NCI-H1048 (cell line): Measurements from ENCODE around the gene KRABD2.
"Not testable (repeated sequence)": the region's sequence is repeated elsewhere in the genome, so short reads cannot be mapped to it uniquely, and the experiment has no call there.

Experiments
- DNase-seq: peaks from one replicate; lab custom pipeline; 2025; lab: John Stamatoyannopoulos, UW

KRABD2 gene

DNA sequence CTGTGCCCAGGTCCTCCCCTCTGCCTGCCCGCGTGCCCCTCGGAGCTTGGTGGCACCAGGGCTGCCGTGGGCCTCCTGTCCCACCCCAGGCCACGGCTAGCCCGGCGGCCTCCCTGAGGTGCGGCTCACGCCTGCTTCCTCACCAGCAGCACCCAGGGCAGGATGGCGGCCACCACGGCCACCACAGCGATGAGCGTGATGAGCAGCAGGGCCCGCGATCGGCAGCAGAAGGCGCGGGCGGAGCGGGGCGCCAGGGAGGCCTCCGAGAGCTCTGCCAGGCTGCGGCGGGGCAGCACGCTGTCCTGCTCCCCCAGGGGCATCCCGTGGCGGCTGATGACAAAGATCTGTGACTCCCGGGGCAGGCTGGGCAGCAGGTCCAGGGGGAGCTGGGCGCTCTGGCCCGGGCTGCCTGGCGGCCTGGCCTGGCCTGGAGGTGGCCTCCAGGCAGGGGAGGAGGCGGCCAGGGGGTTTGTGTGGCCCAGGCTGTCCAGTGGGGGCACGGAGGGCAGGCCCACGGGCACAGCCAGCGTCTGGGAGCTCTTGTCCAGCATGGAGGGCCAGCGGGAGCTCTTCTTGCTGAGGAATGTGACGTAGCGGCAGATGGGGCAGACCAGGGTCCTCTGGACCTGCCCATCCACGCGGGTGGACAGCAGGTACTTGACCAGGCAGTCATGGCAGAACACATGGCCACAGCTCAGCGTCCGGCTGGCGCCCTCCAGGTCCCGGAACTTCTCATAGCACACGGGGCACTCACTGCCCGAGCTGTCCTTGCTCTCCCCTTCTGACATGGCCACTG is 16.4 kb upstream of the KRABD2 start:
- DNase-seq, result no peak

DNA sequence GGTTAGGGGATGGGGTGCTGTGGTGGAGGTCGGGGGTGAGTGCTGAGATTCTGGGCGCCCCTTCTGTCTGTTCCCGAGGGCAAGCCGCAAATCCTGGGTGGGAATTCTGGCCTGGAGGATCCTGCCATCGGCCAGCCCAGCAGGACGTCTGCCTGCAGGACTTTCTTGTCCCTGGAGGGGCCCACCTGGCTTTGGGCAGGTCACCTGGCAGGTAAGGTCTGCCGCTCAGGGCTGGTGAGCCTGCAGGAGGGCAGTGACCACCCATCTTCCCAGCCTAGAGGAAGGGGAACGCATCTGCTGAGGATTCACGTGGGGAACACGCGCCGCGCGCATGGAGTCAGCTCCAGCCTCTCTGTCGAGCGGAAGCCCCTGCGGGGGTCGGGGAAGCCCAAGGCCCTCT is 15.8 kb upstream of the KRABD2 start:
- no peak for DNase-seq

DNA sequence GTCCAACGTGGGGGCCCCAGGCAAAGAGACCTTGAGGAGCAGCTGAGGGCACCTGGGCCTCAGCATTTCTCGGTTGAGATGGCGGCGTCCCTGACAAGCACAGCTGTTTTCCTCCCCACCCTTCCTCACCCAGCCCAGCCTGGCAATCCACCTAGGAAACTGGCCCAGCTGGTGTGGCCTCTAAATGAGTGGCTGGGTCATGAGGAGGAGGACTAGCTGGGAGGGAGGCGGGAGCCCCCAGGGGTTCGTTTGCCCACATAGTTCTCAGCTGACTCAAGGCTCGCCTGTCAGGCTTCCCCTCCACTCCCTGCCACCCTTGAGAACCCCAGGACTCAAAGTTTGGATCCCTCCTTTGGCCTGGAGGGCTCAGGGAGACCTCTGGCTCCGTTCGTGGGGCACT is 15.2 kb upstream of the KRABD2 start:
- no peak for DNase-seq

DNA sequence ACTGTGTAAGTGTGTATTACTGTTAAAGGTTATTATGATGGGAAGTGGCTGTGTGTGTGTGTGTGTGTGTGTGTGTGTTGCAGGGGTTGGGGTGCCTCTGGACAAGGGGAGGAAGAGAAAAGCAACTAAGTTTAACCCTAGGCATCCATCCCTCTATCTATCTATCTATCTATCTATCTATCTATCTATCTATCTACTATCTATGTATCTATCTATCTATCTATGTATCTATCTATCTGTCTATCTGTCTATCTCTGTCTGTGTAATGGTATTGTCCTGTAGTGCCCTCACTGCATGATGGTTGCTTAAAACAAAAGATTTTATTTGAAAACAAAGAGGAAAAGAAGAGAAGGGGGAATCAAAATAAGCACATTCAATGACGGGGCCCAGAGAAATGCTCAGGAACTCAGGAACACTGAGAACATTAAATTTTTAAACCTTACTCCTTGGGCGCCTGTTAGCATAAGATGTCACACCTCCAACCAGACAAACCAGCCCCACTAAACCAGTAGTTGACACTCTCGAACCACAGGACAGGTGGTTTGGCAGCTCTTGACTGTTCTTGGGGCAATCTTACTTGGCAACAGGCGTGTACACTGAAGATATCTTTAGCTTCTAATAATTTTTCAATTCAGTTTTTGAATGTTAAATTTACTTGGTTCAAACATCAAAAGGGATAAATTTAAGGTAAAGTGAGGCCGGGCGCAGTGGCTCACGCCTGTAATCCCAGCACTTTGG is 11.6 kb upstream of the KRABD2 start:
- DNase-seq, result no peak

DNA sequence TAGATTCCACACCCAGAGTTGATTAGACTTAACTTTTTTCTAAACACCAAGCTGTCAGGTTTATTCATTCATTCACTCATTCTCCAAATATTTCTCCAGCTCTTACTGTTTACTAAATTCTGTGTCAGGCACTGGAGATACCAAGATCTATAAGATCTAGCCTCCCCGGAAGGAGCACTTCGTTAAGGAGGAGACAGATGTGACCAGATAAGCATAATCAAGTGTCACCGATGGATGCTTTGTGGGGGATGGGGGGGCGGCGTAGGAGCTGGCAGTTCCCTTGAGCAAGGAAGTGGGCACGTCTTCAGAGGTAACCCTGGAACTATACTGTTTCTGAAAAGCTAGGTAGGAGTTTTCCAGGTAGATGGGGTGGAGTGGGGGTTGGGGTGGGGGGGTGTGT is 10.3 kb upstream of the KRABD2 start:
- no peak for DNase-seq

DNA sequence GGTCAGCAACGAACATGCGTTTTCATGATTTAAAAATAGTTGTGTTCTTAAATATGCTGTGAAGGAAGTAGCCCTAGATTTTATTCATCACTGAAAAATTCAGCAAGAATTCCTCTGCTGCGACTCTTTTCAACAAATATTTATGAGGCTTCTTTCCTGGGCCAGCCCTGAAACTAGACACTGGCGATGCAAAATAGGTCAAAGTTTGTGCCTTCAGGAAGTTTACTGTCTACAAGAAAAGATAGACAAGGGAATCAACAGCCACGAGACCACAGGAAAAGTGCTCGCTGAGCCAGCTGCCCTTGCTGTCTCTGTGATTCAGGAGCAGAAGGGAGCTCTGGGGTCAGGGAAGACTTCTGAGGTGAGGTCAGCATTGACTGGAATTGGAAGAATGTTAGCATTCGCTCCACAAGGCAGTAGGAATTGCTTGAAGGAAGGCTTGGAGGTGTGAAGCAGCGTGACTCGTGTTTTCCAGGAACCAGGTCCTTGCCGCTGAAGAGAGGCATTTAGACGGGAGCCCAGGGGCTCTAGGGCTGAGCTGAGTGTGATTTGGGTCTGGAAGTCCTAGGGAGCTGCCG is 8.4 kb upstream of the KRABD2 start:
- no peak for DNase-seq

DNA sequence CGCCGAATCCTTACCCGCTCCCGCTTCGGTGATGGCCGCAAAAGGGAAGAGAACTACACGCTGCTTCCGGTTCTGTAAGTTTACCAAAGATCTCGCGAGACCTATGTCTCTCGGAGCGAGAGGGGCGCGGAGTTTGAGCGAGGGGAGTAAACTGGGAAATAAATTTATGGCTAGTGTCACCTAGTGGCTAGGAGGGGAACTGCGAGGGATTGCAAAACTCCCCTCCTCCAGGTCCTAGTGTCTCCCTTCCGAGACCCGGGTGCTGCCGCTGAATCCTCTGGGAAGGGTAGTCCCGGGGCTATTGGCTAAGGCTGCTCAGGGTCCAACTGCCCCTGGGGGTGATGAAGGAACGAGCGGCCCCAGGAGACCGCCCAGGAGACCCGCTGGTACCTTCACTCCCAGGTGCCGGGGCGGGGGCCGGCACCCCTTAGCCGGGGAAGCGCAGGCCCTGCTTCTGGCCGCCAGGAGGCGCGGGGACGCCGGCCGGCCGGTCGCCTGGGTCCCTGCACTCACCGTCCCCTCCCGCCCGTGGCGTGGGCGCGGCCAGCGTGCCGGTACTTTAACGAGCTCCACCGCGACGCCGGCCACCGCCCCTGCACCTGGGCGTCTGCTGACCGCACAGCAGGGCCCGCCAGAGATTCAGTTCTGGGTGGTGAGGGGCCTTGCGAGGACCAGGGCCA is 6.8 kb upstream of the KRABD2 start, which contains the start of gene RPL26:
Gene RPL26, minus strand, starts transcription at position 51 of the 680 bp plus-strand sequence. CDS start 883 bp downstream, outside the sequence.
- DNase-seq, result peak; percentile 94

DNA sequence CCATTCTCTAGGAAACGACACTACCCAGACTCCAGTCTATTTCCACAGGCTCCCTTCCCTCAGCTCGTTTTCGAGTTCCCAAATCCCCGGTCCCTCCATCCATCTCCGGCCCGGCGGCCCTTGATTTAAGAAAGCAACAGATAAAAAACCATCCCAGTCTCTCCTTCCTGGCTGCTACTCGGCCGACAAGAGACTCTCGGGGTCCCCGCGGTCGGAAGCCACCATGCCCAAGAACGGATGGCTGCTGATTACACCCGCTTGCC is 6.3 kb upstream of the KRABD2 start:
- no peak for DNase-seq

DNA sequence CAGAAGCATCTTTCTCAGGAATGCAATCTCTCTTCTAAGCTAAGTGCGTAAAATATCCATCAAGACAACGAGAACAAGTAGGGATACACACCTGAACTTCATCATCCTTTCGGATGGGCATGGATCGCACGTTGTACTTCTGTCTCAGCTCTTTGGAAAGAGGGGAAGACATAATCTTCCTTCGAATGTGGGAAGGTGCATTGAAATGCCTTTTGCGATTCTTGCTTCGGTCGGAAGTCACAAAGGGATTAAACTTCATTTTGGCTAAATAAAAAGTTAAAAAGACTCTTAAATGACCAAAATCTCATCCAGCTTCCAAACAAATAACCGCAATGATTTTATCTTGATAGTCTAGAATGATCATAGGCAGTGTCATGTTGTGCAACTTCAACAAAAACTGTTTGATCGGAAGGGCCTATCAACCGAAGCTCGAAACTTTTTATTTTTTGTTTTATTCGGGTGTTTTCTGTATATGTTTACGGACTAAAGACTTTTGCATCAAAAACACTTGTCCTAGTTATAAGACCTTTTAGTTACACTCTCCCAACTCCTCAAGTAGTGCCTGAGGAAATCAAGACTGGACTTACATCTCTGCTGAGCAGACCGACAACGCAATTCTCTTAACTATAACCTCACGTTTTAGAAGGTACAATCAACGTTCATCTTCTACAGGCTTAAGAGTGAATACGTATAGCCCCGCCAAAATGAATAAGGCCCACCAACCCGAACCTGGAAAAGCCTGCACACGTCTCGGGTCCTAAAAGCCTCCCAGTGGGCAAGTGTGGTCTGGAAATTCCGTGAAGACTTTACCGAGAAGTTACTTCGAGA is 5.8 kb upstream of the KRABD2 start:
- DNase-seq, result no peak

DNA sequence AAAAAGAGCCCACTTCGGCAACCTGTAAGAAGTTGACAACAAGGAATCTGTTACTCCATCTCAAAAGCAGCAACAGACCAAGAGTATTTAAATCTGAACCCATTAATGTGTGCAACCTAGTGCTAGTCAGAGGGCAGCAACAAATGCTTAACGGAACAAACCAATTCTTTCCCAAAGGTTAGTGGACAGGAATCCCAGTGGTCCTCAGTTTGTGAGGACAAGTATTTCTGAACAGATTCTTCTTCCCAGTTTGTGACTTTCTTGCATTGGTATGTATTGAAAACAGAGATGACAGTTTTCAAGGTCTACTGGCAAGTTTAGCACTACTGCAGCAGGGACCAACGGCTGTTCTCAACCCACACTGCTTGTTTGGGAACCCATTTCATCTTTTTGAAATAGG is 3.5 kb upstream of the KRABD2 start:
- no peak for DNase-seq

DNA sequence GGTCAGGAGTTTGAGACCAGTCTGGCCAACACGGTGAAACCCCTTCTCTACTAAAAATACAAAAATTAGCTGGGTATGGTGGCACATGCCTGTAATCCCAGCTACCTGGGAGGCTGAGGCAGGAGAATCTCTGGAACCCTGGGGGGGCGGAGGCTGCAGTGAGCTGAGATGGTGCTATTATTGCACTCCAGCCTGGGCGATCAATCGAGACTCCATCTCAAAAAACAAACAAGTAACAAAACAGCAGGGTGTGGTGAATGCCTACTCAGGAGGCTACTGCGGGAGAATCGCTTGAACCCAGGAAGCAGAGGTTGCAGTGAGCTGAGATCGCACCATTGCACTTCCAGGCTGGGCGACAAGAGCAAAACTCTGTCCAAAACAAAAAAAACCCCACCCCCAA is 1.6 kb upstream of the KRABD2 start:
- not testable (repeated sequence) for DNase-seq

DNA sequence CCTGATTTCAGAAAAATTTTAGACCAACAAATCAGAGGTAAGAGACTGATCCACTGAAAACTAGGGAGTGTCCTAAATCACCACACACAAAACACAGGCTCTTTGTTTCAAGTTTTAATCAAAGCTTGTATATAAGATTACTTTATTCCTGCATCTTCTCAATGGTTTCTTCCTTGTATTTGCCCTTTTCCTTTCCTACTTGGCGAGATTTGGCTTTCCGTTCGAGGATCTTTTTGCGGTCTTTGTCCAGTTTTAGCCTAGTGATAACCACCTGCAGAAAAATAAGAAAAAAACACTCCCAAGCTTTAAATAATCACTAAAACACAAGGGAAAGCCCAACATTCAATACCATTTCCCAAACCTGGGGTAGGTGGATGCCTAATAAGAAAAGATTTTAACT is 918 bp upstream of the KRABD2 start:
- DNase-seq, result no peak

DNA sequence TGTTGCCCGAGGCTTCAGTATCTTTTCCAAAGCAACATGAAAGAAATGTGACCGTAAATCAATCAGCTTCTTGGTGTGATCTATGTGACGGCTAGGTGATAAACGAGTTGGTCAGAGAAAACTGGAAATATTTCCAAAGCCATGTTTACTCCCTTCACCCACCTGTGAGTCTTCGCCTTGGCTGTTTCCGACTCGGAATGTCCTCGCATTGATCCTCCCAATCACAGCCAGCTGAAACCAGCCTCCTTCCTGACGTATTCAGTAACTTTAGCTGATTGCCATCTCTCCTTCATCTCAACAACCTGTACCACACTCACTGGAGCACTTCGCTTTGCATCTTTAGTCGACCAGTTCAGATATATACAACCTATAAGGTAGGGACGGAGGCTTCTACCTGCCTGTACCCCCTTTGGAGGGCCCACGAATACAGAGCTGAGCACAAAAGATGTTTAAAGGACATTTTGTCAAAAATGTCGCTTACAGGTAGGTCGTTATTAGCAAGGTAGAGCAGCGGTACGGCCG is 705 bp downstream of the KRABD2 start:
- DNase-seq, result no peak

DNA sequence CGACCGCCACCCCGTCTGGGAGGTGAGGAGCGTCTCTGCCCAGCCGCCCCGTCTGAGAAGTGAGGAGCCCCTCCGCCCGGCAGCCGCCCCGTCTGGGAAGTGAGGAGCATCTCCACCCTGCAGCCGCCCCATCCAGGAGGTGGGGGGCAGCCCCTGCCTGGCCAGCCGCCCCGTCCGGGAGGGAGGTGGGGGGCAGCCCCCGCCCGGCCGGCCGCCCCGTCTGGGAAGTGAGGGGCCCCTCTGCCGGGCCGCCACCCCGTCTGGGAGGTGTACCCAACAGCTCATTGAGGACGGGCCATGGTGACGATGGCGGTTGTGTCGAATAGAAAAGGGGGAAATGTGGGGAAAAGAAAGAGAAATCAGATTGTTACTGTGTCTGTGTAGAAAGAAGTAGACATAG is 2.6 kb downstream of the KRABD2 start:
- DNase-seq, result not testable (repeated sequence)

DNA sequence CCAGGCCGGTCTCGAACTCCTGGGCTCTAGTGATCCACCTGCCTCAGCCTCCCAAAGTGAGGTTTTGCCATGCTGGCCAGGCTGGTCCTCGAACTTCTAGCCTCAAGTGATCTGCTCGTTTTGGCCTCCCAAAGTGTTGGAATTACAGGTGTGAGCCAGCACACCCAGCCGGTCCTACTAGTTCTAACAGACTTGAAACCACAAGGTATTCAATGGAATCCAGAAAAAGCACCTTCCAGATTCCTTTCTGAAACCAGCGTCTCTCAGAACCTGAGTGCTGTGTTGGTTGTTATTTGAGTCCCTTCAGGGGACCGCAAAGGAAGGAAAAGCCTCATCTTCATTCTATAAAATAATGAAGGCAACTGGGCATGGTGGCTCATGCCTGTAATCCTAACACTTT is 4.1 kb downstream of the KRABD2 start:
- DNase-seq, result no peak

DNA sequence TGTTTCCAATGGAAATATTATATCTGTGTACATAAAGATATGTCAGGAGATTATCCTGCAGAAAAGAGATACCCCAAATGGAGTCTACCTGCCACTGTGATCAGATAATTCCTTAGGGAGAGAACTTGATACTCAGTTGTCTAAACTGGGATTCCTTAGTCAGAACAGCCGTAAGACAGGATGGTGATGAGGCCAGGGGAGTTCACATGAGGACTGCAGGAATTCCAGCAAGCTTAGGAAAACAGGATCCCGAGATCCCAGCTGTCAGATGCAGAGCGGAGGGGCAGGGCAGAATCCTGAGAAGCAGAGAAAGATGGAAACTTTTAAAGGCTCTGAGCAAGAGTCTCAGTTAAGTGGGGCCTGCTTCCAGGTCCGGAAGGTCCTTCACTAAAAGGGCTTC is 4.7 kb downstream of the KRABD2 start:
- DNase-seq, result no peak

DNA sequence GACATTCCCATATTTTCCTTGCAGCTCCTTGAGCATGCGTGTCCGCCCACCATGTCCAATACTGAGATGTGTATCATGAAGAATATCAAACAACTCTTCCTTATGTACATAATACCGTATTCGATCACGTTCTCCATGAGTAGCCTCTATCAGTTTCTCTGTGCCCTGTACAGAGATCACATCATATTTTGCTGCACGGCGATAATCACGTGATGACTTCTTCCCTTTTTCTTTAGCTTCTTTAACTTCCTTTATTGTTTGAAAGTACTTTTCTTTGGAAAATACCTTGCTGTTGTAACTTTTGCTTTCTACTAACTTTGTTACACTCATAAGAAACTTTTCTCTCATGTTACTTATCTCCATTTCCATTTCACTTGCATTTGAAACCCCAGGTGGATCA is 6.6 kb downstream of the KRABD2 start:
- no peak for DNase-seq

DNA sequence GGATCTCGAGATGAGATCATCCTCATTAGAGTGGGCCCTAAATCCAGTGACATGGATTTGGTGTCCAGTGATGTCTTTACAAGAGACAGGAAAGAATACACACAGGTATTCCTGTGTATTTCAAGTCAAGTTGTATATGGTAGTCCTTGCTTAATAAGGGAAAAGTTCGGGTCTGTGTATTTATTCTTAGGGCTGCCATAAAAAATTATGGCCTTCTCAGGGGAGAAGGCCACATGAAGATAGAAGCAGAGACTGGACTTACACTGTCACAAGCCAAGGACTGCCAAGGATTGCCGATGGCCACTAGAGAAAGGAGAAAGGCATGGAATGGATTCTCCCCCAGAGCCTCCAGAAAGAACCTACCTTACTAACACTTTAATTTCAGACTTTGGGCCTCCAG is 8.3 kb downstream of the KRABD2 start:
- DNase-seq, result no peak

DNA sequence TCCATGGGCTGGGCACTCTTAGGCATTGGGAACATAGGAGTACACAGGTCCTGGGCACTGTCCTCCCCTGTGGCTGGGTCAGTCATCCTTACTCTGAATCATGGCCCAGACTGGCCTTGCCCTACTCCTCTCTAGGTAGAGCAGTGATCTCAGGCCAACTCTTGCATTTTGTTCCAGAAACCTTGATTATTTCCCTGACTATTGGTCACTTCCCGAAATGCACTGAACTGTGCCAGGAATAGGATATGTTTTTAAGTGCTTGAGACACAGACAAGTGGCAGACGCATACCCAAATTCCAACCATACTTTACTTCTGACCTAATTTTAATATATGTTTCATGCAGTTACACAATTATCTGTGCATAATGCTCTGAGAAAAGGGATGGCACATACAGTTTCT is 10.3 kb downstream of the KRABD2 start:
- no peak for DNase-seq

DNA sequence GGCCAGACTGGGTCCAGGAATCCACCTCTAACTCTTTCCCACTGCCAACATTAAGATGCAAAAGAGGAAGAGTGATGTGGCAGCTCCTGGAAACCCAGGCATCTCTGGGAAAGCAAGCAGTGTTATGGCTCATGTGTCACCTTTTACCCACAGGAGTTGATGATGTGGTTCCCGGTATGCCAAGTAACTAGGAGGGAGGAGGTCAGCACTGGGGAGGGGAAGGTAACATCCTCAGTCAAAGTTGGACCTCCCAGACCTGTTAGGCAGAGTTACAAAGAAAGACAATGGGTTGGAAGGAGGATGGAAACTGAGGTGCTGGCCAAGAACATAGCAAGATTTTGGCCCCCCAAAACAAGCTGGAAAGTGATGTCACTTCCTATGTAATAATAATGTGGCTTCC is 11.4 kb downstream of the KRABD2 start:
- DNase-seq, result no peak

DNA sequence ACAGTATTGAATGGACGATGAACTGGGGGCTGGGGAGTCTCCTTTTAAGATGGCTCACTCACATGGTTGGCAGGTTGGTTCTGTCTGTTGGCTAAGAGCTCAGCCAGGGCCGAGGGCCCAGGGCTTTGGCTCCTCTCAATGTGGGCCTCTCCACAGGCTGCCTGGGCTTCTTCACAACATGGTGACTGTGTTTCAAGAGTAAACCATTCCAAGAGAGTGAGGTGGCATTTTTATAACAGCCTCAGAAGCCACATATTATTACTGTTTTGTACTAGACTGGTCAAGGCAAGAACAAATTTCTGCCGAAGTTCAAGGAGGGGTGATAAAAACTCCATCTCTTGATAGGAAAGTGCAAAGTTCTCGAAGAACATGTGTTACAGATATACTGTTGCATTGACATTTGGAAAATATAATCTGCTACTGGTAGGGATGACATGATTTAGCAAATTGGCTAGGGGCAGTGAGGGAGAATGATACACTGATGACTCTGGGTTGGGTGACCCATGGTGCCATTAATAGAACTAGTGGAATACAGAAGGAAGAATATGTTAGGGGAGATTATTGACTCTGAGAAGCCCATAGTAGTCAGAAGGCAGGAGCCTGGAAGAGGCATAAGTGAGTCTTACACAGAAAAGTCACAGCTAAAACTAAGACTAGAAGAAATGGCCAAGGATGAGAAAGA is 13.7 kb downstream of the KRABD2 start:
- DNase-seq, result no peak
